HEK293 (cell line): ENCODE data around the gene RFLNA.

Experiments used
- CTCF ChIA-PET: fragments of 350-600 bp; formaldehyde crosslinking; extraction: SDS; loops from one replicate; lab custom pipeline; 2021; ENCODE audit warnings: antibody characterized with exemption; lab: Yijun Ruan, JAX
- POLR2A ChIA-PET: fragments of 300-600 bp; formaldehyde crosslinking; extraction: SDS; loops from one replicate; lab custom pipeline; 2020; ENCODE audit warnings: antibody characterized with exemption, inconsistent platforms; lab: Yijun Ruan, JAX
- H3K27ac ChIP-seq: fragments of 200-500 bp; sonication (Bioruptor generic); 2 replicates; pipeline ENCODE4 v1.5.1; 2014; ENCODE audit warnings: low read depth, low read length, control low read depth, inconsistent platforms; ENCODE audit errors: extremely low read depth
- H3K36me3 ChIP-seq, 2 experiments: fragments of 200-500 bp in 1 of 2; sonication (Bioruptor generic) in 1 of 2; 1 replicate in 1 of 2; 2 replicates in 1 of 2; pipeline ENCODE4 v1.5.1; 2014 to 2017; ENCODE audit warnings: inconsistent platforms in 2 of 2, low read length in 2 of 2; ENCODE audit not compliant: control insufficient read depth in 2 of 2, insufficient read depth in 1 of 2
- H3K4me1 ChIP-seq: fragments of 200-500 bp; sonication (Bioruptor generic); 2 replicates; pipeline ENCODE4 v1.5.1; 2014; ENCODE audit warnings: mild to moderate bottlenecking, low read length, inconsistent platforms; ENCODE audit not compliant: control insufficient read depth, insufficient read depth
- H3K4me3 ChIP-seq: 2 replicates; pipeline ENCODE4 v1.5.1; 2011; ENCODE audit warnings: low read depth, mild to moderate bottlenecking, control low read depth, low read length, moderate library complexity
- H3K9me3 ChIP-seq: fragments of 200-500 bp; sonication (Bioruptor generic); 2 replicates; pipeline ENCODE4 v1.5.1; 2014; ENCODE audit warnings: low read depth, low read length, inconsistent platforms; ENCODE audit not compliant: control insufficient read depth, insufficient read depth
- KLF10 ChIP-seq: fragments of 450-650 bp; IDR thresholded peaks from 2 replicates; pipeline ENCODE4 v1.5.1; 2018; ENCODE audit warnings: missing biosample characterization, mild to moderate bottlenecking, missing genetic modification characterization
- REPIN1 ChIP-seq: fragments of 450-650 bp; formaldehyde crosslinking; IDR thresholded peaks from 2 replicates; pipeline ENCODE4 v1.5.1; 2017; ENCODE audit warnings: missing biosample characterization, missing genetic modification characterization, low read depth
- SETDB1 ChIP-seq: IDR thresholded peaks from one replicate; pipeline ENCODE4 v1.6.1; 2017; ENCODE audit warnings: mild to moderate bottlenecking, low read length, moderate library complexity, mixed read lengths; ENCODE audit not compliant: insufficient read length
- ZBTB20 ChIP-seq: fragments of 450-650 bp; formaldehyde crosslinking; IDR thresholded peaks from 2 replicates; pipeline ENCODE4 v1.5.1; 2016; ENCODE audit warnings: missing biosample characterization, missing genetic modification characterization
- ZEB2 ChIP-seq: fragments of 450-650 bp; formaldehyde crosslinking; IDR thresholded peaks from 2 replicates; pipeline ENCODE4 v1.5.1; 2016; ENCODE audit warnings: missing biosample characterization, missing genetic modification characterization
- ZNF10 ChIP-seq: fragments of 450-650 bp; formaldehyde crosslinking; IDR thresholded peaks from 2 replicates; pipeline ENCODE4 v1.5.1; 2017; ENCODE audit warnings: missing biosample characterization, missing genetic modification characterization
- ZNF19 ChIP-seq: fragments of 450-650 bp; formaldehyde crosslinking; IDR thresholded peaks from 2 replicates; pipeline ENCODE4; 2016; ENCODE audit warnings: missing biosample characterization, missing genetic modification characterization, low read depth
- ZNF48 ChIP-seq: fragments of 450-650 bp; formaldehyde crosslinking; IDR thresholded peaks from 2 replicates; pipeline ENCODE4 v1.5.1; 2016; ENCODE audit warnings: missing biosample characterization, missing genetic modification characterization
- ZNF626 ChIP-seq: fragments of 450-650 bp; sonication (Bioruptor Pico); formaldehyde crosslinking; IDR thresholded peaks from 2 replicates; pipeline ENCODE4 v1.5.1; 2018; ENCODE audit warnings: missing biosample characterization, missing genetic modification characterization, inconsistent platforms
- ZNF629 ChIP-seq: fragments of 450-650 bp; formaldehyde crosslinking; IDR thresholded peaks from 2 replicates; pipeline ENCODE4 v1.5.1; 2017; ENCODE audit warnings: missing biosample characterization, missing genetic modification characterization
- ZNF768 ChIP-seq: fragments of 450-650 bp; formaldehyde crosslinking; IDR thresholded peaks from 2 replicates; pipeline ENCODE4 v1.5.1; 2018; ENCODE audit warnings: missing biosample characterization, mild to moderate bottlenecking, missing genetic modification characterization
- ZNF837 ChIP-seq: fragments of 450-650 bp; formaldehyde crosslinking; IDR thresholded peaks from 2 replicates; pipeline ENCODE4 v1.5.1; 2016; ENCODE audit warnings: missing biosample characterization, missing genetic modification characterization
- ZNF843 ChIP-seq: fragments of 450-650 bp; formaldehyde crosslinking; IDR thresholded peaks from 2 replicates; pipeline ENCODE4 v1.5.1; 2016; ENCODE audit warnings: missing biosample characterization, missing genetic modification characterization
- ZSCAN16 ChIP-seq: fragments of 450-650 bp; formaldehyde crosslinking; IDR thresholded peaks from 2 replicates; pipeline ENCODE4 v1.5.1; 2016; ENCODE audit warnings: missing biosample characterization, missing genetic modification characterization
- TF ChIP-seq, protein P1 (sequence below): fragments of 450-650 bp; formaldehyde crosslinking; IDR thresholded peaks from 2 replicates; pipeline ENCODE4 v1.5.1; 2016; ENCODE audit warnings: missing biosample characterization, missing genetic modification characterization
- TF ChIP-seq, protein P2 (sequence below): fragments of 450-650 bp; formaldehyde crosslinking; IDR thresholded peaks from 2 replicates; pipeline ENCODE4 v1.5.1; 2016; ENCODE audit warnings: missing biosample characterization, missing genetic modification characterization
- TF ChIP-seq, protein P3 (sequence below): fragments of 450-650 bp; formaldehyde crosslinking; IDR thresholded peaks from 2 replicates; pipeline ENCODE4 v1.5.1; 2016; ENCODE audit warnings: missing biosample characterization, missing genetic modification characterization, borderline replicate concordance
- TF ChIP-seq, protein P4 (sequence below): fragments of 450-650 bp; formaldehyde crosslinking; IDR thresholded peaks from 2 replicates; pipeline ENCODE4 v1.5.1; 2016; ENCODE audit warnings: missing biosample characterization, missing genetic modification characterization, borderline replicate concordance
- TF ChIP-seq, protein P5 (sequence below): fragments of 450-650 bp; formaldehyde crosslinking; IDR thresholded peaks from 2 replicates; pipeline ENCODE4 v1.5.1; 2017; ENCODE audit warnings: missing biosample characterization, missing genetic modification characterization

The RFLNA gene

DNA sequence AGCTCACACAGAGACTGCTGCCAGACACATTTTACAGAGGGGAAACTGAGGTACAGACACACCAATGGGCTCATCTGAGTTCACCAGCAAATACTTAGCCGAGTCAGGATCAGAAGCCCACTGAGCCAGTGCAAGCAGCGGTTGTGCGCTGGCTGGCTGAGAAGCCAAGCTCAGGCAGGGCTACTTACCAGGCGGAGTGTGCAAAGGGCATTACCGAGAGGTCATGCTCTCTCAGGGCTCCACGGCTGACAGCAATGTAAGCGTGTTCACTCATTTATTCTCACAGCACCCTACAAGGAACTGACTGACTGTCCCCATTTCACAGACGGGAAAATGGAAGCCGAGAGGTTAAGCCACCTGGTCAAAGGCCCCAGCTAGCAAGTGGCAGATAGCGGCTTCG lies 63.7 kb downstream of the RFLNA start:
- TF ChIP-seq KLF10 (no peak), ZEB2 (tag by site-specific recombination) (no peak), ZNF626 (no peak), ZNF837 (no peak), ZSCAN16 (tag by site-specific recombination) (no peak)
- TF ChIP-seq, protein P1, sequence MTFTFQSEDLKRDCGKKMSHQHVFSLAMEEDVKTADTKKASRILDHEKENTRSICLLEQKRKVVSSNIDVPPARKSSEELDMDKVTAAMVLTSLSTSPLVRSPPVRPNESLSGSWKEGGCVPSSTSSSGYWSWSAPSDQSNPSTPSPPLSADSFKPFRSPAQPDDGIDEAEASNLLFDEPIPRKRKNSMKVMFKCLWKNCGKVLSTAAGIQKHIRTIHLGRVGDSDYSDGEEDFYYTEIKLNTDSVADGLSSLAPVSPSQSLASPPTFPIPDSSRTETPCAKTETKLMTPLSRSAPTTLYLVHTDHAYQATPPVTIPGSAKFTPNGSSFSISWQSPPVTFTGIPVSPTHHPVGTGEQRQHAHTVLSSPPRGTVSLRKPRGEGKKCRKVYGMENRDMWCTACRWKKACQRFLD (tag by site-specific recombination): no peak
- ChIA-PET CTCF (no interaction called here), POLR2A (no interaction called here)
- H3K9me3 ChIP-seq: no peaks in the 10 kb centered on the region
- no peaks in the 10 kb centered on the region for H3K4me1 ChIP-seq
- H3K27ac ChIP-seq: no peak overlapping the region
- H3K36me3 ChIP-seq: peaks cover 0 to 64% of the 10 kb centered on the region in 2 experiments; a peak in 1 of 3 replicates
- H3K4me3 ChIP-seq: no peak overlapping the region

DNA sequence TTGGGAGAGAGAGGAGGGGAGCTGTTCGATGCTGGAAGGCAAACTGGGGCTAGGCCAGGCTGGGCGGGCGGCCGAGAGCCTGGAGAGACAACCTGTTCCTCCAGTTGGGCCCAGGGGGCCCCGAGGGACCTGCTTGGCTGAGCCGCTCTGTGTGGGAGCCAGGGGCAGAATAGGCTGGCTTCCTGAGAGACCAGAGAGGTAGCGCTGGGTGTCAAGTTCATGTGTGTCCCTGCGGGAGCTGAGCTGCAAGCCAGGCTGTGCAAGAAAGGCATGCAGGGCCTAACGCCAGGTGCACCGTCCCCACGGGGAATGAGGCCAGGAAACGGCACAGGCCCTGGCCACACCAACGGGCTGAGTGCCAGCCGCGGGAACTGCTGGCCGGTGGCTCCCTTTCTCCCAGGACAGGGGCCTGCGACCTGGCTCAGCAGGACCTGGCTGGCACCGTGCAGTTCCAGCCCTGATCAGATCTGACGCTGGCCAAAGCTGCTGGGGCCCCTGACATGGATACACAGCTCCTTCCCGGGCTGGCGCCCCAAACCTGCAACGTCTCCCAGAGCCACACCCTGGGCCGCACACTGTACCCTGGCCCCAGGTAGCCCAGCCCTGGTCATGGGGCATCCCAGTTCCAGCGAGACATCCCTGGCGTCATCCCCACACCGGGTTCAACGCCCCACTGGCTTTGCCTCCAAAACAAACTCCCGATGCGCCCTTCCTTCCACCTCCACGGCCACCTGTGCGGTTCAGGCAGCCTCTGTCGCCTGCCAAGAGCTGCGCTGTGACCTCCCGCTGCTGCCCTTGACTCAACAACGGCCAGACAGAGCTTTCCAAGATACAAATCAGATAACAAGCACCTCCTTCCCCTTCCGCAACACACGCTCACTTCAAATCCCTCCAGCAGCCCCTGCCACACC lies 65.0 kb downstream of the RFLNA start:
- no peaks in the 10 kb centered on the region for H3K4me1 ChIP-seq
- no peak overlapping the region for H3K4me3 ChIP-seq
- POLR2A ChIA-PET: interaction anchor here (0.6 kb wide), 1 partner anchor 640 kb away, joined by 7 read pairs; no protein-coding TSS in a partner anchor
- H3K9me3 ChIP-seq: no peaks in the 10 kb centered on the region
- H3K27ac ChIP-seq: no peak overlapping the region
- TF ChIP-seq SETDB1 (no peak), ZNF768 (no peak), ZNF48 (tag by site-specific recombination) (no peak), ZNF10 (no peak), ZBTB20 (tag by site-specific recombination) (no peak)
- TF ChIP-seq, protein P2, sequence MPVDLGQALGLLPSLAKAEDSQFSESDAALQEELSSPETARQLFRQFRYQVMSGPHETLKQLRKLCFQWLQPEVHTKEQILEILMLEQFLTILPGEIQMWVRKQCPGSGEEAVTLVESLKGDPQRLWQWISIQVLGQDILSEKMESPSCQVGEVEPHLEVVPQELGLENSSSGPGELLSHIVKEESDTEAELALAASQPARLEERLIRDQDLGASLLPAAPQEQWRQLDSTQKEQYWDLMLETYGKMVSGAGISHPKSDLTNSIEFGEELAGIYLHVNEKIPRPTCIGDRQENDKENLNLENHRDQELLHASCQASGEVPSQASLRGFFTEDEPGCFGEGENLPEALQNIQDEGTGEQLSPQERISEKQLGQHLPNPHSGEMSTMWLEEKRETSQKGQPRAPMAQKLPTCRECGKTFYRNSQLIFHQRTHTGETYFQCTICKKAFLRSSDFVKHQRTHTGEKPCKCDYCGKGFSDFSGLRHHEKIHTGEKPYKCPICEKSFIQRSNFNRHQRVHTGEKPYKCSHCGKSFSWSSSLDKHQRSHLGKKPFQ (tag by site-specific recombination): no peak
- H3K36me3 ChIP-seq: peaks cover 0 to 55% of the 10 kb centered on the region in 2 experiments; a peak in 1 of 3 replicates
- CTCF ChIA-PET: no interaction called here

DNA sequence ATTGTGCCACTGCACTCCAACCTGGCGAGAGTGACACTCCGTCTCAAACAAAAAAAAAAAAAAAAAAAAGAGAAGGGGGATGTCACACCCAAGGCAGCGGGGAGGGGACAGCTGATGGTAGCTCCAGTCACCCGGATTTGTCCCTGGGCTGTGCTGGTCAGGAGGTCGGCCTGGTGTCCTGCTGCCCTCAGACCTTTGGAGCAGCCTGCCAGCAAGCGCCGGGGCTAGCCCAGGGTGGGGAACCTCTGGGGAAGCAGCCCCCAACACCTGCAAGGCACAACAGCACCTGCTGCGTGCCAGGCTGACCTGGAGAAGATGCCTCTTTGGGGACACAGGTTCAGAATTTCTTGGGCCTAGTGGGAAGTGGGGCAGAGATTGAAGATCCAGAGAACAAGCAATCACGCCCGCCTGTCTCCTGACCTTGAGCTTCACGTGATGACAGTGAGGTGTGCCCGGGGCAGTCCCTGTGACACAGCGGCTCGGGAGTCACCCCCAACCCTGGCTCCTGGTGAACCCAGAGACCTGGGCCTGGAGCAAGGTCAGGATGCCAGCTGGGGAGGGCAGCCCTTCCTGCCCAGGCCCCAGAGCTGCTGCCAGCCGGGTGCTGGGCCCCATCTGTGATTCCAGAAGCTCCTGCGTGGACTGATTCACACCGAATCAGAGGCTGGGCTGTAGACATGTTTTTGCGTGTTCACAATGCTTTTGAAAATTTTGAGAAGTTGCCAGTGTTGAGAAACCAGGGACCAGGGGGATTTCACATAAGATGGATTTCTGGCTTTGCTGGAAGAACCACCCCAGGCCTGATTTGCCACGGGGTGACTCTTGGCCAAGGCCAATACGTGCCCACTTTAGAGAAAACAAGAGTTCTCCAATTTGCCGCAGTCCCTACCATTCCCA lies 66.4 kb downstream of the RFLNA start:
- ChIA-PET CTCF (interaction anchor here (0.7 to 0.8 kb wide), 2 partner anchors 9 to 38 kb away, joined by 3 read pairs; no protein-coding TSS in a partner anchor), POLR2A (interaction anchor here (0.7 kb wide), 1 partner anchor 31 kb away, joined by 4 read pairs; no protein-coding TSS in a partner anchor)
- H3K36me3 ChIP-seq: peaks cover 0 to 48% of the 10 kb centered on the region in 2 experiments; a peak in 1 of 3 replicates
- no peaks in the 10 kb centered on the region for H3K4me1 ChIP-seq
- H3K4me3 ChIP-seq: no peak overlapping the region
- no peak overlapping the region for H3K27ac ChIP-seq
- H3K9me3 ChIP-seq: no peaks in the 10 kb centered on the region
- TF ChIP-seq, protein P3, sequence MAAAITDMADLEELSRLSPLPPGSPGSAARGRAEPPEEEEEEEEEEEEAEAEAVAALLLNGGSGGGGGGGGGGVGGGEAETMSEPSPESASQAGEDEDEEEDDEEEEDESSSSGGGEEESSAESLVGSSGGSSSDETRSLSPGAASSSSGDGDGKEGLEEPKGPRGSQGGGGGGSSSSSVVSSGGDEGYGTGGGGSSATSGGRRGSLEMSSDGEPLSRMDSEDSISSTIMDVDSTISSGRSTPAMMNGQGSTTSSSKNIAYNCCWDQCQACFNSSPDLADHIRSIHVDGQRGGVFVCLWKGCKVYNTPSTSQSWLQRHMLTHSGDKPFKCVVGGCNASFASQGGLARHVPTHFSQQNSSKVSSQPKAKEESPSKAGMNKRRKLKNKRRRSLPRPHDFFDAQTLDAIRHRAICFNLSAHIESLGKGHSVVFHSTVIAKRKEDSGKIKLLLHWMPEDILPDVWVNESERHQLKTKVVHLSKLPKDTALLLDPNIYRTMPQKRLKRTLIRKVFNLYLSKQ (tag by site-specific recombination): no peak
- TF ChIP-seq, protein P4, sequence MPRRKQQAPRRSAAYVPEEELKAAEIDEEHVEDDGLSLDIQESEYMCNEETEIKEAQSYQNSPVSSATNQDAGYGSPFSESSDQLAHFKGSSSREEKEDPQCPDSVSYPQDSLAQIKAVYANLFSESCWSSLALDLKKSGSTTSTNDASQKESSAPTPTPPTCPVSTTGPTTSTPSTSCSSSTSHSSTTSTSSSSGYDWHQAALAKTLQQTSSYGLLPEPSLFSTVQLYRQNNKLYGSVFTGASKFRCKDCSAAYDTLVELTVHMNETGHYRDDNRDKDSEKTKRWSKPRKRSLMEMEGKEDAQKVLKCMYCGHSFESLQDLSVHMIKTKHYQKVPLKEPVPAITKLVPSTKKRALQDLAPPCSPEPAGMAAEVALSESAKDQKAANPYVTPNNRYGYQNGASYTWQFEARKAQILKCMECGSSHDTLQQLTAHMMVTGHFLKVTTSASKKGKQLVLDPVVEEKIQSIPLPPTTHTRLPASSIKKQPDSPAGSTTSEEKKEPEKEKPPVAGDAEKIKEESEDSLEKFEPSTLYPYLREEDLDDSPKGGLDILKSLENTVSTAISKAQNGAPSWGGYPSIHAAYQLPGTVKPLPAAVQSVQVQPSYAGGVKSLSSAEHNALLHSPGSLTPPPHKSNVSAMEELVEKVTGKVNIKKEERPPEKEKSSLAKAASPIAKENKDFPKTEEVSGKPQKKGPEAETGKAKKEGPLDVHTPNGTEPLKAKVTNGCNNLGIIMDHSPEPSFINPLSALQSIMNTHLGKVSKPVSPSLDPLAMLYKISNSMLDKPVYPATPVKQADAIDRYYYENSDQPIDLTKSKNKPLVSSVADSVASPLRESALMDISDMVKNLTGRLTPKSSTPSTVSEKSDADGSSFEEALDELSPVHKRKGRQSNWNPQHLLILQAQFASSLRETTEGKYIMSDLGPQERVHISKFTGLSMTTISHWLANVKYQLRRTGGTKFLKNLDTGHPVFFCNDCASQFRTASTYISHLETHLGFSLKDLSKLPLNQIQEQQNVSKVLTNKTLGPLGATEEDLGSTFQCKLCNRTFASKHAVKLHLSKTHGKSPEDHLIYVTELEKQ: no peak
- TF ChIP-seq ZNF843: no peak
- no peak for TF ChIP-seq ZNF629 (tag by site-specific recombination)
- TF ChIP-seq ZNF19 (tag by site-specific recombination): no peak
- TF ChIP-seq REPIN1: no peak
- TF ChIP-seq, protein P5, sequence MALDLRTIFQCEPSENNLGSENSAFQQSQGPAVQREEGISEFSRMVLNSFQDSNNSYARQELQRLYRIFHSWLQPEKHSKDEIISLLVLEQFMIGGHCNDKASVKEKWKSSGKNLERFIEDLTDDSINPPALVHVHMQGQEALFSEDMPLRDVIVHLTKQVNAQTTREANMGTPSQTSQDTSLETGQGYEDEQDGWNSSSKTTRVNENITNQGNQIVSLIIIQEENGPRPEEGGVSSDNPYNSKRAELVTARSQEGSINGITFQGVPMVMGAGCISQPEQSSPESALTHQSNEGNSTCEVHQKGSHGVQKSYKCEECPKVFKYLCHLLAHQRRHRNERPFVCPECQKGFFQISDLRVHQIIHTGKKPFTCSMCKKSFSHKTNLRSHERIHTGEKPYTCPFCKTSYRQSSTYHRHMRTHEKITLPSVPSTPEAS (tag by site-specific recombination): no peak
